ENCODE data around the gene TRPM4.

TRPM4 gene

DNA sequence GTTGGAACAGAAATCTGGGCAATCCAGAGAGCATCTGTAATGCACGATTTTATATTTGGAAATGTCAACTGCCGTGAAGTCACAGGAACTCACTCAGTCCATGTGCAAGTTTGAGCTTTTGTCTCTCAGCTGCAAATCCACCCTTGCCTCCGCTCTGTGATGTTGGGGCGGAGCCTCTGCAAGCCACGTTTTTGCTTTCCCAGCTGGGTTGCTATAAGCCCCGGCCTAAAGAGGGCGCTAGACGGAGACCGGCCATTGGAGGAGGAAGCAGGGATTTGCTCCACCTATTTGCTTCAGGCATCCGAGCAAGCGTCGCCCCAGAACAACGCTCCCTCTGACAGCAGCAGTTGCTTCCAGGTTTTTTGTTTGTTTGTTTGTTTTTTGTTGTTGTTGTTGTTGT lies 56.2 kb downstream of the TRPM4 start:
- TF ChIP-seq, protein P1, sequence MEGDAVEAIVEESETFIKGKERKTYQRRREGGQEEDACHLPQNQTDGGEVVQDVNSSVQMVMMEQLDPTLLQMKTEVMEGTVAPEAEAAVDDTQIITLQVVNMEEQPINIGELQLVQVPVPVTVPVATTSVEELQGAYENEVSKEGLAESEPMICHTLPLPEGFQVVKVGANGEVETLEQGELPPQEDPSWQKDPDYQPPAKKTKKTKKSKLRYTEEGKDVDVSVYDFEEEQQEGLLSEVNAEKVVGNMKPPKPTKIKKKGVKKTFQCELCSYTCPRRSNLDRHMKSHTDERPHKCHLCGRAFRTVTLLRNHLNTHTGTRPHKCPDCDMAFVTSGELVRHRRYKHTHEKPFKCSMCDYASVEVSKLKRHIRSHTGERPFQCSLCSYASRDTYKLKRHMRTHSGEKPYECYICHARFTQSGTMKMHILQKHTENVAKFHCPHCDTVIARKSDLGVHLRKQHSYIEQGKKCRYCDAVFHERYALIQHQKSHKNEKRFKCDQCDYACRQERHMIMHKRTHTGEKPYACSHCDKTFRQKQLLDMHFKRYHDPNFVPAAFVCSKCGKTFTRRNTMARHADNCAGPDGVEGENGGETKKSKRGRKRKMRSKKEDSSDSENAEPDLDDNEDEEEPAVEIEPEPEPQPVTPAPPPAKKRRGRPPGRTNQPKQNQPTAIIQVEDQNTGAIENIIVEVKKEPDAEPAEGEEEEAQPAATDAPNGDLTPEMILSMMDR (IDR thresholded peaks at IDR 0.05; ENCODE audit: unreplicated experiment in 3 of 3), result no peak
- Mint-ChIP-seq H3K27ac (no peak overlapping the region), H3K27me3 (ENCODE audit: low read depth) (no peaks in the 10 kb centered on the region), H3K36me3 (ENCODE audit: low read depth) (peaks cover 4% of the 10 kb centered on the region), H3K4me1 (peaks cover 15% of the 10 kb centered on the region), H3K9me3 (no peaks in the 10 kb centered on the region), H3K4me3 (no peak overlapping the region)

DNA sequence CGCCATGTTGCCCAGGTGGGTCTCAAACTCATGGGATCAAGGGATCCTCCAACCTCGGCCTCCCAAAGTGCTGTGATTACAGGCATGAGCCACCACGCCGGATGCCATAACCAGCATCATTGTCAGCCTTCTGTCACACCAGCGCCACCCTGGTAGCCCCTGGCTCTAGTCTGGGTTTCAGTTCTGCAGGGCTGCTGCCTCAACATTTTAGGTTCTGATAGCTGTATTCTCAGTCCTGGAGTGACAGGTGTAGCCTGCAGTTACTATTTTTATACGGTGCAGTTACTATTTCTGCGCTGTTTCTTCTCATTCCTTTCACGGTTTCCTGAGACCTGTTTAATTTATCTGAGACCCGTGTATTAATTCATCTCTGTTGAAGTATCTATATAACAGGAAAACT lies 57.1 kb downstream of the TRPM4 start:
- Mint-ChIP-seq H3K36me3 (ENCODE audit: low read depth) (peaks cover 4% of the 10 kb centered on the region), H3K4me1 (peaks cover 15% of the 10 kb centered on the region), H3K27ac (no peak overlapping the region), H3K9me3 (no peaks in the 10 kb centered on the region), H3K27me3 (ENCODE audit: low read depth) (no peaks in the 10 kb centered on the region), H3K4me3 (no peak overlapping the region)
- TF ChIP-seq, protein P1 (IDR thresholded peaks at IDR 0.05; ENCODE audit: unreplicated experiment in 3 of 3), result no peak

DNA sequence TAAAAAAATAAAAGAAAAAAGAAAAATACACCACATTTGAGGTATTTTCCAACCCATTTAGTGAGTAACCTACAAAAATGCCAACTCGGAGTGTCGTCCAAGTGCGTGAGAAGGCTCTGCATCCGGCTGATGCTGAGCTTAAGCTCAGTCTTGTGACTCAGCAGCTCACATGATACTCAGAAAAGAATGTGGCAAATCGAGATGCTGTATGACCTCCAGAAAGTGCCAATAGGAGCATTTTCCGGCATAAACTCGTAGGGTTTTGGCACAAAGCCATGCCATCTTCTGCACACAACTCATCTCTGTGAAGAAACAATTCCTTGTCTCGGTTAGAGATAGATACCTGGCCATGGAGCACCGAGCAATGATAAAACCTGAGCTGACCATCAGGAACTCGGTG lies 58.5 kb downstream of the TRPM4 start:
- no peaks in the 10 kb centered on the region for H3K9me3 Mint-ChIP-seq
- H3K27me3 Mint-ChIP-seq (ENCODE audit: low read depth), result no peaks in the 10 kb centered on the region
- H3K27ac Mint-ChIP-seq, result no peak overlapping the region
- TF ChIP-seq, protein P1 (IDR thresholded peaks at IDR 0.05; ENCODE audit: unreplicated experiment in 3 of 3), result no peak
- H3K4me1 Mint-ChIP-seq, result peaks cover 14% of the 10 kb centered on the region
- no peak overlapping the region for H3K4me3 Mint-ChIP-seq
- H3K36me3 Mint-ChIP-seq (ENCODE audit: low read depth), result peaks cover 4% of the 10 kb centered on the region

GRCh38 chr19:49217382-49217781 lies 59.8 kb downstream of the TRPM4 start:
- no peaks in the 10 kb centered on the region for H3K36me3 Mint-ChIP-seq (ENCODE audit: low read depth)
- no peak overlapping the region for H3K27ac Mint-ChIP-seq
- TF ChIP-seq, protein P1 (IDR thresholded peaks at IDR 0.05; ENCODE audit: unreplicated experiment in 3 of 3), result no peak
- no peaks in the 10 kb centered on the region for H3K9me3 Mint-ChIP-seq
- peaks cover 5% of the 10 kb centered on the region for H3K4me1 Mint-ChIP-seq
- no peaks in the 10 kb centered on the region for H3K27me3 Mint-ChIP-seq (ENCODE audit: low read depth)
- H3K4me3 Mint-ChIP-seq, result no peak overlapping the region

DNA sequence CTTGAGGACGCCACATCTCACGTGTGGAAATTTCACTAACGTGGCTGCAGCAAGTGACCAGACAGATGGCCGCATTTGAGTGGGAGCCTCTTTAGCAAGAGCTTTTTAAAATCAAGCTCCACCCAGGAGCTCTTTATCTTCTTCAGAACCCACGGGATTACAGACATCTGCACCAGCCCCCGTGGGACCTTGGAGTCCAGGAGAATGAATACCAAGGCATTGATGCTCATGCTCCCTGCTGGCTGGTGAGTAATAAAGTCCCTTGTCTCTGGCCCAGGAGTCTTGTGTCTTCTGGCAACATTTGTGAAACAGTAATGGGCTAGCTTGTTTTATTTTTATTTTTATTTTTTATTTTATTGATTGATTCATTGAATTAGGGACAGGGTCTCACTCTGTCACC lies 64.4 kb downstream of the TRPM4 start:
- peaks cover 13% of the 10 kb centered on the region for H3K27me3 Mint-ChIP-seq (ENCODE audit: low read depth)
- H3K9me3 Mint-ChIP-seq, result no peaks in the 10 kb centered on the region
- H3K4me1 Mint-ChIP-seq, result peaks cover 5% of the 10 kb centered on the region
- H3K36me3 Mint-ChIP-seq (ENCODE audit: low read depth), result no peaks in the 10 kb centered on the region
- H3K27ac Mint-ChIP-seq, result no peak overlapping the region
- H3K4me3 Mint-ChIP-seq, result no peak overlapping the region
- TF ChIP-seq, protein P1 (IDR thresholded peaks at IDR 0.05; ENCODE audit: unreplicated experiment in 3 of 3), result no peak

GRCh38 chr19:49222528-49222927 lies 64.9 kb downstream of the TRPM4 start:
- peaks cover 5% of the 10 kb centered on the region for H3K4me1 Mint-ChIP-seq
- no peak overlapping the region for H3K27ac Mint-ChIP-seq
- no peaks in the 10 kb centered on the region for H3K9me3 Mint-ChIP-seq
- H3K36me3 Mint-ChIP-seq (ENCODE audit: low read depth), result no peaks in the 10 kb centered on the region
- peaks cover 13% of the 10 kb centered on the region for H3K27me3 Mint-ChIP-seq (ENCODE audit: low read depth)
- TF ChIP-seq, protein P1 (IDR thresholded peaks at IDR 0.05; ENCODE audit: unreplicated experiment in 3 of 3), result no peak
- no peak overlapping the region for H3K4me3 Mint-ChIP-seq
